WERI-Rb-1 (cell line): ENCODE measurements around the gene KRR1.
"Not testable (repeated sequence)": the region's sequence is repeated elsewhere in the genome, so short reads cannot be mapped to it uniquely, and the experiment has no call there.

Experiments
- DNase-seq: peaks from one replicate; pipeline ENCODE4 v3.0.0-alpha.2; 2020
- H3K27ac ChIP-seq: fragments of 250-450 bp; sonication (Bioruptor Pico); 2 replicates; pipeline ENCODE4 v1.5.1; 2020; ENCODE audit warnings: mild to moderate bottlenecking, moderate library complexity
- H3K27me3 ChIP-seq: fragments of 250-450 bp; sonication (Bioruptor Pico); 2 replicates; pipeline ENCODE4 v1.5.1; 2021; ENCODE audit warnings: mild to moderate bottlenecking, low read depth, moderate library complexity; ENCODE audit not compliant: insufficient read depth, severe bottlenecking
- H3K36me3 ChIP-seq: fragments of 250-450 bp; sonication (Bioruptor Pico); 2 replicates; pipeline ENCODE4 v1.5.1; 2020; ENCODE audit warnings: mild to moderate bottlenecking, moderate library complexity
- H3K4me3 ChIP-seq: 2 replicates; pipeline ENCODE4 v1.5.1; 2011; ENCODE audit warnings: low read depth, mild to moderate bottlenecking, control low read depth, low read length
- H3K9me3 ChIP-seq: fragments of 250-450 bp; sonication (Bioruptor Pico); 2 replicates; pipeline ENCODE4 v1.5.1; 2021; ENCODE audit warnings: mild to moderate bottlenecking, moderate library complexity; ENCODE audit not compliant: severe bottlenecking
- CTCF ChIP-seq: IDR thresholded peaks from 2 replicates; pipeline ENCODE4 v1.5.1; 2011; ENCODE audit warnings: low read depth, mild to moderate bottlenecking, control low read depth, inconsistent platforms, low read length

KRR1 gene

GRCh38 chr12:75487308-75487707, 24.1 kb downstream of the KRR1 start:
- H3K27ac ChIP-seq, result no peak overlapping the region

GRCh38 chr12:75484450-75484849, 27.0 kb downstream of the KRR1 start:
- H3K9me3 ChIP-seq, DNase-seq, H3K27ac ChIP-seq, H3K36me3 ChIP-seq, H3K27me3 ChIP-seq, H3K4me3 ChIP-seq: not testable (repeated sequence)

More at GRCh38 chr12:75487308-75487707, 24.1 kb downstream of the KRR1 start:
- Histone ChIP-seq H3K36me3 (no peaks in the 10 kb centered on the region), H3K4me3 (no peak overlapping the region), H3K9me3 (no peaks in the 10 kb centered on the region), H3K27me3 (no peaks in the 10 kb centered on the region)
- peak; percentile 25 for DNase-seq
- TF ChIP-seq CTCF, result no peak

GRCh38 chr12:75483431-75483830, 28.0 kb downstream of the KRR1 start:
- TF ChIP-seq CTCF, result no peak
- no peaks in the 10 kb centered on the region for H3K36me3 ChIP-seq
- H3K4me3 ChIP-seq, result no peak overlapping the region
- no peak overlapping the region for H3K27ac ChIP-seq
- no peaks in the 10 kb centered on the region for H3K9me3 ChIP-seq
- DNase-seq, result no peak
- no peaks in the 10 kb centered on the region for H3K27me3 ChIP-seq

GRCh38 chr12:75482646-75483045, 28.8 kb downstream of the KRR1 start:
- H3K27ac ChIP-seq, result no peak overlapping the region
- TF ChIP-seq CTCF, result no peak
- H3K36me3 ChIP-seq, result no peaks in the 10 kb centered on the region
- H3K27me3 ChIP-seq, result no peaks in the 10 kb centered on the region
- no peaks in the 10 kb centered on the region for H3K9me3 ChIP-seq
- no peak for DNase-seq
- H3K4me3 ChIP-seq, result no peak overlapping the region

- Histone ChIP-seq H3K9me3 (no peaks in the 10 kb centered on the region), H3K27ac (no peak overlapping the region), H3K36me3 (no peaks in the 10 kb centered on the region), H3K27me3 (no peaks in the 10 kb centered on the region), H3K4me3 (no peak overlapping the region)
- DNase-seq, result no peak
- no peak for TF ChIP-seq CTCF
Observed at GRCh38 chr12:75481774-75482173, 29.6 kb downstream of the KRR1 start.

GRCh38 chr12:75481013-75481705, 30.2 kb downstream of the KRR1 start:
- Histone ChIP-seq H3K27ac (no peak overlapping the region), H3K36me3 (no peaks in the 10 kb centered on the region), H3K4me3 (no peak overlapping the region), H3K27me3 (no peaks in the 10 kb centered on the region), H3K9me3 (no peaks in the 10 kb centered on the region)
- no peak for TF ChIP-seq CTCF
- no peak for DNase-seq
